Brain microvascular endothelial cell (primary cell): ENCODE results near the gene KCNE2.

ENCODE experiments used
- DNase-seq: peaks from one replicate; pipeline ENCODE4 v3.0.0-alpha.2; 2020
- H3K27ac ChIP-seq: fragments of 250-450 bp; sonication (Bioruptor Pico); 2 replicates; pipeline ENCODE4 v1.5.1; 2020; ENCODE audit warnings: mild to moderate bottlenecking, moderate library complexity
- H3K27me3 ChIP-seq: fragments of 250-450 bp; sonication (Bioruptor Pico); replicated peaks from 2 replicates; pipeline ENCODE4 v1.5.1; 2020; ENCODE audit warnings: mild to moderate bottlenecking
- H3K36me3 ChIP-seq: fragments of 250-450 bp; sonication (Bioruptor Pico); replicated peaks from 2 replicates; pipeline ENCODE4 v1.5.1; 2020; ENCODE audit warnings: mild to moderate bottlenecking
- H3K4me3 ChIP-seq: 2 replicates; pipeline ENCODE4 v1.5.1; 2011; ENCODE audit warnings: low read depth, mild to moderate bottlenecking, control low read depth, low read length, moderate library complexity
- CTCF ChIP-seq: IDR thresholded peaks from 2 replicates; pipeline ENCODE4 v1.5.1; 2011; ENCODE audit warnings: low read depth, mild to moderate bottlenecking, moderate library complexity, low read length, control low read depth, inconsistent platforms; ENCODE audit errors: missing control alignments
- in situ Hi-C: cut with HindIII; loops from 2 replicates; pipeline ENCODE4 v1.10.0; 2017; ENCODE audit warnings: low sequenced_read_pairs, low pct_ligation_motif_present

The KCNE2 gene

GRCh38 chr21:34345892-34346291, 17.9 kb upstream of the KCNE2 start:
- in situ Hi-C loops, result no loop called here

GRCh38 chr21:34348890-34349519, 14.8 kb upstream of the KCNE2 start:
- H3K4me3 ChIP-seq, result no peak overlapping the region
- in situ Hi-C loops, result no loop called here
- H3K27ac ChIP-seq, result no peak overlapping the region
- H3K36me3 ChIP-seq, result no peaks in the 10 kb centered on the region
- DNase-seq, result no peak
- H3K27me3 ChIP-seq, result no peaks in the 10 kb centered on the region
- TF ChIP-seq CTCF, result no peak

More at GRCh38 chr21:34345892-34346291, 17.9 kb upstream of the KCNE2 start:
- Histone ChIP-seq H3K36me3 (no peaks in the 10 kb centered on the region), H3K27me3 (no peaks in the 10 kb centered on the region), H3K27ac (no peak overlapping the region), H3K4me3 (no peak overlapping the region)
- TF ChIP-seq CTCF, result no peak
- DNase-seq, result no peak

- in situ Hi-C loops, result no loop called here
- H3K27ac ChIP-seq, result no peak overlapping the region
- no peaks in the 10 kb centered on the region for H3K27me3 ChIP-seq
- H3K4me3 ChIP-seq, result no peak overlapping the region
- H3K36me3 ChIP-seq, result no peaks in the 10 kb centered on the region
- DNase-seq, result peak; percentile 41
- peak; percentile 77 for TF ChIP-seq CTCF
These were observed 12.0 kb upstream of the KCNE2 start for GRCh38 chr21:34351786-34352241.

- in situ Hi-C loops, result no loop called here
- Histone ChIP-seq H3K36me3 (no peaks in the 10 kb centered on the region), H3K4me3 (no peak overlapping the region), H3K27me3 (no peaks in the 10 kb centered on the region), H3K27ac (no peak overlapping the region)
- no peak for TF ChIP-seq CTCF
- DNase-seq, result no peak
These were observed 11.2 kb upstream of the KCNE2 start for GRCh38 chr21:34352556-34352955.

GRCh38 chr21:34353182-34353581, 10.6 kb upstream of the KCNE2 start:
- Histone ChIP-seq H3K27me3 (no peaks in the 10 kb centered on the region), H3K27ac (no peak overlapping the region), H3K36me3 (no peaks in the 10 kb centered on the region), H3K4me3 (no peak overlapping the region)
- no peak for DNase-seq
- in situ Hi-C loops, result no loop called here
- TF ChIP-seq CTCF, result no peak

- H3K27ac ChIP-seq, result no peak overlapping the region
- in situ Hi-C loops, result no loop called here
- no peak for DNase-seq
- peaks cover 2% of the 10 kb centered on the region for H3K27me3 ChIP-seq
- no peak overlapping the region for H3K4me3 ChIP-seq
- H3K36me3 ChIP-seq, result no peaks in the 10 kb centered on the region
- no peak for TF ChIP-seq CTCF
These were observed 9.0 kb upstream of the KCNE2 start for GRCh38 chr21:34354836-34355235.
